M059J (cell line): ENCODE measurements around the gene DCTN4. TPM values are rescaled to one million over a fixed set of nuclear protein-coding genes. Genes with fewer than 3 reads are reported as not detected.
"Not testable (repeated sequence)": the region's sequence is repeated elsewhere in the genome, so short reads cannot be mapped to it uniquely, and the experiment has no call there.

Source experiments
- DNase-seq: peaks from one replicate; pipeline ENCODE4 v3.0.0-alpha.2; 2012; ENCODE audit warnings: low read depth
- total RNA-seq: library from RNA; depleted of rRNA; stranded (reverse); fragments of >200 nt; shearing (Covaris generic); gene quantifications from 2 replicates; pipeline ENCODE4 v1.2.3, GENCODE V29; 2014

DCTN4 gene
- total RNA-seq, 1 experiment from 2014 or later, result 66.2 TPM

GRCh38 chr5:150778517-150779396, 19.9 kb upstream of the DCTN4 start, which contains the start of gene SMIM3:
SMIM3 (plus strand) TSS chr5:150778757; CDS start chr5:150795441, 16,684 bp downstream.
- DNase-seq, result peak; percentile 79

GRCh38 chr5:150778088-150778516, 19.3 kb upstream of the DCTN4 start:
- peak; percentile 65 for DNase-seq

- peak; percentile 14 for DNase-seq
Measured at GRCh38 chr5:150777685-150778084, 18.9 kb upstream of the DCTN4 start.

- peak; percentile 92 for DNase-seq
Measured at GRCh38 chr5:150774145-150774544, 15.3 kb upstream of the DCTN4 start.

GRCh38 chr5:150771034-150771795, 12.4 kb upstream of the DCTN4 start:
- DNase-seq, result no peak

GRCh38 chr5:150766251-150766650, 7.4 kb upstream of the DCTN4 start:
- no peak for DNase-seq

GRCh38 chr5:150765799-150766169, 7.0 kb upstream of the DCTN4 start:
- DNase-seq, result no peak

GRCh38 chr5:150765011-150765798, 6.4 kb upstream of the DCTN4 start:
- DNase-seq, result no peak

GRCh38 chr5:150764530-150764929, 5.7 kb upstream of the DCTN4 start:
- no peak for DNase-seq

GRCh38 chr5:150763023-150763769, 4.4 kb upstream of the DCTN4 start:
- peak; percentile 79 for DNase-seq

GRCh38 chr5:150762211-150762610, 3.4 kb upstream of the DCTN4 start:
- no peak for DNase-seq

- DNase-seq, result no peak
Measured at GRCh38 chr5:150759334-150759583, 442 bp upstream of the DCTN4 start.

- DNase-seq, result no peak
Measured at GRCh38 chr5:150758203-150758530, 650 bp downstream of the DCTN4 start.

- DNase-seq, result no peak
Measured at GRCh38 chr5:150757087-150757649, 1.6 kb downstream of the DCTN4 start.

GRCh38 chr5:150753863-150754262, 5.0 kb downstream of the DCTN4 start:
- no peak for DNase-seq

GRCh38 chr5:150753463-150753862, 5.4 kb downstream of the DCTN4 start:
- no peak for DNase-seq

GRCh38 chr5:150751096-150751891, 7.5 kb downstream of the DCTN4 start:
- DNase-seq, result no peak

GRCh38 chr5:150750469-150750868, 8.3 kb downstream of the DCTN4 start:
- DNase-seq, result no peak

- not testable (repeated sequence) for DNase-seq
Measured at GRCh38 chr5:150743142-150743488, 15.7 kb downstream of the DCTN4 start.

- DNase-seq, result not testable (repeated sequence)
Measured at GRCh38 chr5:150742455-150743141, 16.2 kb downstream of the DCTN4 start.
